ENCODE results near the gene OR2F2. TPM values are rescaled to one million over a fixed set of nuclear protein-coding genes. Genes with fewer than 3 reads are reported as not detected.
A peak's percentile ranks its signal among the peaks of the same experiment; 100 is the strongest.

OR2F2 gene
- total RNA-seq, 1 experiment from 2014 or later = not detected

- in situ Hi-C loops (cut with HindIII; ENCODE audit: low pct_unique_long_range_greater_than_20kb, low sequenced_read_pairs) = no loop called here
- no peak for DNase-seq (ENCODE audit: low read depth, low spot score)
These were observed 26.9 kb upstream of the OR2F2 start for GRCh38 chr7:143908120-143908519.

- in situ Hi-C loops (cut with HindIII; ENCODE audit: low pct_unique_long_range_greater_than_20kb, low sequenced_read_pairs) = no loop called here
- no peak for DNase-seq (ENCODE audit: low read depth, low spot score)
These were observed 25.2 kb upstream of the OR2F2 start for GRCh38 chr7:143909863-143910262.

- no peak for DNase-seq (ENCODE audit: low read depth, low spot score)
- in situ Hi-C loops (cut with HindIII; ENCODE audit: low pct_unique_long_range_greater_than_20kb, low sequenced_read_pairs) = no loop called here
These were observed 24.4 kb upstream of the OR2F2 start for GRCh38 chr7:143910473-143911248.

- in situ Hi-C loops (cut with HindIII; ENCODE audit: low pct_unique_long_range_greater_than_20kb, low sequenced_read_pairs) = no loop called here
- no peak for DNase-seq (ENCODE audit: low read depth, low spot score)
These were observed 21.0 kb upstream of the OR2F2 start for GRCh38 chr7:143913945-143914615.

GRCh38 chr7:143914938-143915652 lies 19.9 kb upstream of the OR2F2 start:
- in situ Hi-C loops (cut with HindIII; ENCODE audit: low pct_unique_long_range_greater_than_20kb, low sequenced_read_pairs) = no loop called here

GRCh38 chr7:143924851-143925250 lies 10.2 kb upstream of the OR2F2 start:
- in situ Hi-C loops (cut with HindIII; ENCODE audit: low pct_unique_long_range_greater_than_20kb, low sequenced_read_pairs) = no loop called here
- no peak for DNase-seq (ENCODE audit: low read depth, low spot score)

More at GRCh38 chr7:143914938-143915652, 19.9 kb upstream of the OR2F2 start:
- DNase-seq (ENCODE audit: low read depth, low spot score) = peak; percentile 32

- no peak for DNase-seq (ENCODE audit: low read depth, low spot score)
These were observed 5.7 kb upstream of the OR2F2 start for GRCh38 chr7:143929224-143929920.

GRCh38 chr7:143931739-143932138 lies 3.3 kb upstream of the OR2F2 start:
- in situ Hi-C loops (cut with HindIII; ENCODE audit: low pct_unique_long_range_greater_than_20kb, low sequenced_read_pairs) = no loop called here
- no peak for DNase-seq (ENCODE audit: low read depth, low spot score)

More at GRCh38 chr7:143929224-143929920, 5.7 kb upstream of the OR2F2 start:
- in situ Hi-C loops (cut with HindIII; ENCODE audit: low pct_unique_long_range_greater_than_20kb, low sequenced_read_pairs) = no loop called here

GRCh38 chr7:143936087-143937009 lies 1.3 kb downstream of the OR2F2 start:
- DNase-seq (ENCODE audit: low read depth, low spot score) = no peak
- in situ Hi-C loops (cut with HindIII; ENCODE audit: low pct_unique_long_range_greater_than_20kb, low sequenced_read_pairs) = no loop called here

GRCh38 chr7:143938379-143939243 lies 3.6 kb downstream of the OR2F2 start:
- in situ Hi-C loops (cut with HindIII; ENCODE audit: low pct_unique_long_range_greater_than_20kb, low sequenced_read_pairs) = no loop called here
- no peak for DNase-seq (ENCODE audit: low read depth, low spot score)

- in situ Hi-C loops (cut with HindIII; ENCODE audit: low pct_unique_long_range_greater_than_20kb, low sequenced_read_pairs) = no loop called here
- DNase-seq (ENCODE audit: low read depth, low spot score) = no peak
These were observed 10.4 kb downstream of the OR2F2 start for GRCh38 chr7:143945423-143945822.

- in situ Hi-C loops (cut with HindIII; ENCODE audit: low pct_unique_long_range_greater_than_20kb, low sequenced_read_pairs) = no loop called here
- DNase-seq (ENCODE audit: low read depth, low spot score) = no peak
These were observed 12.1 kb downstream of the OR2F2 start for GRCh38 chr7:143947111-143947510.

GRCh38 chr7:143948733-143949132 lies 13.7 kb downstream of the OR2F2 start:
- in situ Hi-C loops (cut with HindIII; ENCODE audit: low pct_unique_long_range_greater_than_20kb, low sequenced_read_pairs) = no loop called here

GRCh38 chr7:143953421-143953820 lies 18.4 kb downstream of the OR2F2 start:
- in situ Hi-C loops (cut with HindIII; ENCODE audit: low pct_unique_long_range_greater_than_20kb, low sequenced_read_pairs) = no loop called here
- DNase-seq (ENCODE audit: low read depth, low spot score) = no peak

More at GRCh38 chr7:143948733-143949132, 13.7 kb downstream of the OR2F2 start:
- no peak for DNase-seq (ENCODE audit: low read depth, low spot score)

- no peak for DNase-seq (ENCODE audit: low read depth, low spot score)
- in situ Hi-C loops (cut with HindIII; ENCODE audit: low pct_unique_long_range_greater_than_20kb, low sequenced_read_pairs) = no loop called here
These were observed 19.1 kb downstream of the OR2F2 start for GRCh38 chr7:143954135-143954534.

GRCh38 chr7:143954544-143954943 lies 19.5 kb downstream of the OR2F2 start, which contains the start of gene OR2F1:
TSS of gene OR2F1 (plus strand) at chr7:143954844. CDS start at chr7:143959971, 5,127 bp downstream.
- in situ Hi-C loops (cut with HindIII; ENCODE audit: low pct_unique_long_range_greater_than_20kb, low sequenced_read_pairs) = no loop called here
- DNase-seq (ENCODE audit: low read depth, low spot score) = no peak

All from SK-MEL-5 (cell line).